Stromal cell of bone marrow (primary cell): ENCODE results near the gene TRIM46.
"Not testable (repeated sequence)": the region's sequence is repeated elsewhere in the genome, so short reads cannot be mapped to it uniquely, and the experiment has no call there.

Experiments used
- DNase-seq: peaks from one replicate; pipeline ENCODE4 v3.0.0-alpha.2; 2012; ENCODE audit warnings: low read depth

The TRIM46 gene

DNA sequence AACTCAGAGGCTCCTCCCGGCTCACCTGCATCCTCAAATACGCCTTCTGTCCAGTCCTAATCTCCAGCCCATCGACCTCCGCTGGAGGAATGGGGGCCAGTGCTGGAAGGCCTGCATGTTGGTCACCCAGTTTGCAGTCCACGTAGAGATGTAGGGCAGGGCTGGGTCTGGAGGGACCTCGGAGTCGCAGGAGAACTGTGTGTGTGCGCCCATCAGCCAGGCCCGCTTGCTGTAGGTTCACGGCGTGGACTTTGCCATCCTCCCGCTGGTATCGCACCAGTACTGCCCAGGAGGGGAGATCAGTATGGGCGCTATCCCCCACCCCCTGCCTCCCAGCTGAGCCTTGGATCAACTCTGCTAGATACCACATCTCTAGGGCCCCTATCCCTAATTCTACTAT, 31.4 kb downstream of the TRIM46 start:
- no peak for DNase-seq

DNA sequence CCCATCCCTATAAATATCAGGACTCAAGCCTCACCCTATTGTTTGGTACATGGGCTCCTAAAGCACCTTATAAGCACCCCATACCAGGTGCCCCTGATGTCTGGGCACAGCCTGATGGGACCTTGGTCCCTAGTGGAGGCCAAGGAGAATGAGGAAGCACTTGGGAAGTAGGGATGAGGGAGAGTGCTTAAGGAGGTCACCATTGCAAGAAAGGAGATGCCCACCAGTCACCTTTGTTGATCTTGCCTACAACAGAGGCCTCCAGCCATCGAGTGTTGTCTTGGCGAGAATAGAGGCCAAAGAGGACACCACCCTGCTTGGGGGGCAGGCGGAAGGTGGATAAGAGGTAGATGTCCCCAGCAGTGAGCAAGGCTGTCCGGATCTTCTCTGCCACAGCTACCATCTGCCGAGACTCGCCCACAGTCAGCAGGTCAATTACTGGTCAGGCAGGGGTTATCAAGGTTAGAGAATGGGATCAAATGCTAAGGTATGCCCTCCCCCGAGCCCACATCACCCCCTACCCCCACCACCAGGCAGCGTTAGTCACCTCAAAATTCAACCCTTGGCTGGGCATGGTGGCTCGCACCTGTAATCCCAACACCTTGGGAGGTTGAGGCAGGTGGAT, 32.4 kb downstream of the TRIM46 start:
- no peak for DNase-seq

DNA sequence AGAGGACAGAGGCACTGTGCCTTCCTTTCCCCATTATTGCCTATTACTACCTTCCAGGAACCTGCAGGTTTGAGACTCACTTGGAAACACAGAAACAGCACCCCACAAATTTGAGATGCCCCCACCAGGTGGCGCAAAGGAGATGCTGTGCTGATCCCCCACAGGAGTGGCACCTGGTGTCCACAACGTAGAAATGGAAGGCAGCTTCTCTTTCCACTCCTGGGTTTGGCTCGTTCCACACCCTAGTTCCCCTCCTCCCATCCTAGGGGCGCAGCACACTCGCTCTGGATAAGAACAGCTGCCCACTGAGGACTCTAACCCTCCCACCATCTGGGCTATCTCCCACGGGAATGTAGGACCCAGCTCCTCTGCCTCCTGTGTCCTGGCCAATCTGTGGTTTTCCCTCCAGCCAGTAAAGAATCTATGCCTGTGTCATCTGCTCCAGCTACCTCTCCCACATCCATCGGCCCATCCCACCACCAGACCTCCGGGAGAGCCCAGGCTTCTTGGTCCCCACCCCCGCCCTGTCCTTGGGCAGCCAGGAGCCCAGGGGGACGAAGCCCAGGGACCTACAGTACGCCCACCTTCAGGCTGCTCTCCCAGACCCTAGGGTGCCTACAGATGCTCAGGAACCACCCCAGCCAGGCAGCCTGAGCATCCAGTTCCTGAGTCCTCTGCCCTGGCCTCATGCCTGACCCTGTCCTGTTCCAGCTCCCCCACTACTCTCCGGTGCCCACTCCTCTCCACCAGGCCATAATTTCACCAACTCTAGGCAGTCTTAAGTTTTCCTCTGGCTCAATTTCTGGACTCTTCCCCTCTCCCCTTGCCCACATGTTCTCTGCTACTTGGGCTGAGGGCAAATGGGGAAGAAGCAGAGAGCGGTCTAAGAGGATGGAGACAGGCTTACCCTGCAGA, 33.5 kb downstream of the TRIM46 start:
- peak; percentile 68 for DNase-seq

DNA sequence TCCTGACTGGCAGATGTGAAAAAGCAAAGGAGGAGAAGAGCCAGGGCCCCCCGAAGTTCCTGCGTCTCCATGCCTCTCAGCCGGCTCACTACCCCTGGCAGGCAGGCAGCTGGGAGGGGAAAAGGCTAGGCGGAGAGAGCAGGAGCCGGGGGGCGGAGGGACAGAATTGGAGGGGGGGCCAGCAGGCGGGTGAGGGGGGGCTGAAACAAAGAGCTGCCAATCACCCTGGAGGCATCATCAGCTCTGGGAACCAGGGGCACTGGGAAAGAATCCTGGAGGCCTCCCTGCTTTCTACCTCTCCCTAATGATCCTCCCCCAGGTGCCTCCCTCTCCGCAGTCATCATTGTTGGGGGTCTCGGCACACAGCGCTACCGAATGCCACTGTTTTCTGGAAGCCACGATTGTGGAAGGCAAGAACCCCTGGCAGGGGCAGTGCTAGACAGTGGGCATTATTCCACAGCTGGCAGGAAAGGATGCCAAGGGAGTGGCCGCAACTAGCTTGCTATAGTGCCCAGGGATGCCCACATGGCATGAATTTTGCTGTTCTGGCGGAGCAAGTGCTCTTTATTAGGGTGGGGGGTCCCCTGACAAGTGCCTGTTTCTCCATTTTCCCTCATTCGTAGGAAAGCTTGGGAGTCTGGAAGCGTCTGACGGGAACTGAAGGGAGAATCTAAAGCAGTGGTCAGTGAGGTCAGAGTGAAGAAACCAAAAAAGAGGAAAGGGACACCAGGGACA, 34.3 kb downstream of the TRIM46 start, which contains the start of gene THBS3:
Gene THBS3, minus strand, starts transcription at position 92 of the 735 bp plus-strand sequence. Its CDS starts 21 bp downstream, at position 71.
- DNase-seq = peak; percentile 45

DNA sequence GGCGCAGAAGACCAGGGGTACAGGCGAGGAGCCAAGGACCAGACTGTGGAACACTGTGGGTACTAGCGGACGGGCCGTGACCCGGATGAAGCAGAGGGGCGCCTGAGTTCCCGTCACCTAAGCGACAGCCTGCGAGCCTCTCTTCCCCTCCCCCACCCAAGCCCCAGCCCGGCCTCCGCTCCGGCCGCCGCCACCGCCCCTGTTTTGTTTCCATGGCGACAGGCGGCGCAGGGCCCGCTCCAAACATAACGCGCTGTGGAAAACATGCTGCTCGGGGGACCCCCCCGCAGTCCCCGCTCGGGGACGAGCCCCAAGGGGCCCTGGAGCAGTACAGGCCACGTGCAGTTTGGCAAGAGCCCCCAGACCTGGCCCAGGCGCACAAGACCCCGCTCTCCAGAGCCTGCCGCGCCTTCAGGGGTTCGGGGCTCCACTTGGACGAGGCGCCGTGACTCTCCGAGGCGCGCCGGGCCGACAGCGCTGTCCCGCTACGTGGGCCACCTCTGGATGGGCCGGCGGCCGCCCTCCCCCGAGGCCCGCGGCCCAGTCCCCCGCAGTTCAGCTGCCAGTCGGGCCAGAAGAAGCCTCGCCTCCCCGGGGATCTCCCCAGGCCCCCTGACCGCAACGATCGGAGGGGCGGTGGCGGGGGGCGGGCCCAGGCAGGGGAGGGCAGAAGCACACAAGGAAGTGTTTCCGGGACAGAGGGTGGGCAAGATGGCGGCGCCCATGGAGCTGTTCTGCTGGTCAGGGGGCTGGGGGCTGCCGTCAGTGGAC, 35.1 kb downstream of the TRIM46 start, which contains the start of gene MTX1:
Gene MTX1, plus strand, starts transcription at position 155 of the 771 bp plus-strand sequence. Its CDS starts 110 bp downstream, at position 265.
- peak; percentile 87 for DNase-seq

DNA sequence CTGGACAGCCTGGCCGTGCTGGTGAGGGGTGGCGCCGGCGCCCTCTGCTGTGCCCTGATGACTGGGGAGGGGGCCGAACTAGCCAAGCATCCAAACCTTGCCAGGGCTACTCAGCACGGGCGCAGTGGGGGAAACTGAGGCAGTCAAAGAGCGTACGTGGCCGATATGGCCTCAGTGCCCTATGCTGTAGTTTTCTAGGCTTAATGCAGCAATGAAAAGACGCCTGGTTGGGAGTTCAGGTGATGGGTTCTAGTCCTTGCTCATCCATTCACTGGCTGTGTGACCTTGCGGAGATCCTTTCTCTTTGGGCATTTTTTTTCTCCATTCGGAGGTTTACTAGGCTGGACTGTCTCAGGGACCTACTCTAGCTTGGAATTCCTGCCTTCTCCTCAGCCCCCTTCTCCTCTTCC, 35.7 kb downstream of the TRIM46 start:
- DNase-seq = no peak

DNA sequence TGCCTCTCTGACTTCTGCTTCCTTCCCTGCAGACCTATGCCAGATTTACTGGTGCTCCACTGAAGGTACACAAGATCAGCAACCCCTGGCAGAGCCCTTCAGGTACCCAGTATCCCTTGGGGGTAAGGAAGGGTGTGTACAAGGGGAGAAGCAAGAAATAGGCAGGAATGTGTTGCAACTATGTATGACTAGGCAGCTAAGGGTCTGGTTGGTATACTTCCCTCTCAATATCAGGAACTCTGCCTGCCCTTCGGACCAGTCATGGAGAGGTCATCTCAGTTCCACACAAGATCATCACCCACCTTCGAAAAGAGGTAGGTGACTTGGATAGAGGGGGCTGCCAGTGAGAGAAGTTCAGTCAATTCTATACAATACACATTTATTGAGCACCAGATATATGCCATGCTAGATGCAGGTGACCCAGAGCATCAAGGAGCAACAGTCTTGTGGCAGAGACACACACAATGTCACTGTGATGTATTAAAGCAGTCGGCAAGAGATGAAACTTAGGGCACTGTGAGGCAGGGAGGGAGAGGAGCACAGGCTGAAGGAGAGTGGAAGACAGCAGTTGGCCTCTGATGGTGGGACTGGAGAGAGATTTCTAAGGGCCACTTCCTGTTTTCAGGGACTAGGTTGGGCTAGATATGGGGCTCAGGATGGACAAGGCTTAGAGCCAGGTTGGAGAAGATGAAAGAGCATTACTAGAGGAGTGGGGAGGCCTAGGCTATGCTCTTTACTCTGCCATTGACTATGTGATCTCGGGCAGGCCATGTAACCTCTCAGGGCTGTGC, 36.9 kb downstream of the TRIM46 start:
- DNase-seq = no peak

DNA sequence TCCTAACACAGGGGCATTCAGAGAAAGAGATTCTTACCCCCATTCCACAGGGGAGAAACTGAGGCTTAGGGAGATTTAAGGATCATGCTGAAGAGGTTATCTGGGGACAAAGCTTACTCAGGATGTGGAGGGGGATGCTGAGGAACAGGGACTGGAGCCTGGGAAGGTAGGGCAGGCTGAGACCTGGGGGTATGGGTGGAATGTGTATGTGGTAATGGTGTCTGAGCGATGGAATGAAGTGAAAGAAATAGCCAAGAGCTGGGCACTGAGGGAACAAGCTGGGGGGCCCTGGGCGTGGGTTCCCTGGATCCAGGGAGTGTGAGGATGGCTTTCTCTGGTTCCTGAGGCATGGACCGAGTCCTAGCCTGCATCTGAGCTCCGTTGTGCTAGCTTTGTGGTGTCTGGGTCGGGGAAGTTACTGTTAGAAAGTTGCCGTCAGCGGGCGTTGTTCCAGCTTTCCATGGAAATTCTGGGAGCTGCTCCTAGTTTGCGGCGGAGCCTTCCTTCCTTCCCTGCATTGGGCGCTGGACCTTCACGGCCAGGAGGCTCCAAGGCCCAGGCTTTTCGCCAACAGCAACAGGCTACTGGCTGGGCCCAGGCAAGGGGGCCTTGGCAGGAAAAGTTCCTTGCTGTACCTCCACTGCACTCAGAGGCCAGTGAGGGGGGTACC, 37.9 kb downstream of the TRIM46 start:
- DNase-seq = not testable (repeated sequence)

DNA sequence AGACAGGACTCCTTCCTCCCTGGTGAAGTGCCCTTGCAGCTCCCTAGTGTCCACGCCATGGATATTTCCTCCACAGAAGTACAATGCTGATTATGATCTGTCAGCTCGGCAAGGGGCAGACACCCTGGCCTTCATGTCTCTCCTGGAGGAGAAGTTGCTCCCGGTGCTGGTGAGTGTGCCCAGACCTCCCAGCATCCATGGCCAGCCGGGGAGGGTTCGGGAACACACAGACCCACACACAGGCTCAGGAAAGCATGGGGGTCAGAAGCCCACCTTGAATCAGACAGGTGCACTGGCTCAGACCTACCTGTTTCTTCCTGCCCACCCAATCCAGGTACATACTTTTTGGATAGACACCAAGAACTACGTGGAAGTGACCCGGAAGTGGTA, 38.4 kb downstream of the TRIM46 start:
- DNase-seq = not testable (repeated sequence)

DNA sequence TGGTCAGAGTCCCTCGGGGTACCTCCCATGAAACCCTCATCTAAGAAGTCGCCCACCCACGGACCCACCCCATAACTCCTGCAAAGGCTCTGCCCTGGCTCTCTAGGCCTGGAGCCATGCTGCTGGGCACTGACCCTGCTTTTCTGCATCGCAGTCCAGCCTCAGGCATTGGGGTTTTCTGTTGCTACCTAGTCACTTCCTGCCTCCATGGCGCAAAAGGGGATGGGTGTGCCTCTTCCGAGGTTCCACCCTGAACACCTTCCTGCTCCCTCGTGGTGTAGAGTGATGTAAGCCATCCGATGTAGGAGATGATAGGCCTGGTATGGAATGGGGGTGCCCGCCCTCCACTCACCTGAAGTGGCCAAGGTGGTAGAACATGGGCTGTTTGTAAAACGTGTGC, 41.1 kb downstream of the TRIM46 start:
- not testable (repeated sequence) for DNase-seq

DNA sequence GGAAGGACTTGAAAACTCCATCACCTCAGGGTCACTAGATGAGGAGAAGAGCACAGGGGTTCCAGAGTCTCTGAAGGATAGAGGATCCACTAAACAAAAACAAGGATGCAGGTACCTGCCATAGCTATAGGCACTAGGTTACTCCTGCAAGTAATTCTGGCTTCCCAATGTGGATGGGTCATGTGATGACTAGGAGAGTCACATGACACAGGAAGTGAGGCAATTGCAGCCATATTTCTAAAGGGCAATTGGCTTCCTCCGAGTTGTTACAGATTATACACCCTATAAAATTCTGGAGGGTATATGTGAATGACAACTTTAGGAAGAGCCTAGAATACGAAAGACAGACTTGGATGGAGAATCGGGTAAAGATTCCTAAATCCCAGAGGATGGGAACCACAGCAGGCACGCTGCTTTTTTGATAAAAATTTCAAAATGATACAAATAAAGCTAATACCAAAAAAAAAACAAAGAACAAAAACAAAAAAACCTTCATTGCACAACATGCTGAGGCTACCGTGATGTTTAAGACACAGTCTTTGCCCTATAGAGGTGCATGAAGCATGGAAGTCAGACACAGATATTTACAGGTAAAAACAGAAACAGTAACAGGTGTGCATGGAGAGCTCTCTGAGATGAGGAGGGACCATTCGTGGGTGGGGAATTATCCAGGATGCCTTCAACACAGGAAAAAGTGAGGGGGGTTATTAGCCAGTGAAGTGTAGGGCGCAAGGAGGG, 45.4 kb downstream of the TRIM46 start:
- peak; percentile 48 for DNase-seq

DNA sequence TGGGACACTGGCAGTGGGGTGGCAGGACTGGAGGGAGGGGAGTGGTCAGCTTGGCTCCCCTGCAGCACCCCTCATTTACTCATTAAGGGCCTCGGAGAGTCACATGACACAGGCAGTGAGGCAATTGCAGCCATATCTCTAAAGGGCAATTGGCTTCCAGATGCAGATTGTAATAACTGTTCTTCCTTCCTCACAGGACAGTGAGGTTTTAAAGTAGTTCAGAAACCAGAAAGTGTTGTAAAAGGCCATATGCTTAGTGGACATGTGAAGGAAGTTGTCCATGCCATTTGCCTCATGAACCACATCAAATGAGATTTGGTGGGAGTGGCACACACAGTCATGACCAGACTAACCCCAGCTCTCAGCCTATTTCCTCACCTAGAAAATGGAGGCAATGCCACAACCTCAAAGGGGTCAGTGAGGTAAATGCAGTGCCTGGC, 46.0 kb downstream of the TRIM46 start:
- DNase-seq = no peak

DNA sequence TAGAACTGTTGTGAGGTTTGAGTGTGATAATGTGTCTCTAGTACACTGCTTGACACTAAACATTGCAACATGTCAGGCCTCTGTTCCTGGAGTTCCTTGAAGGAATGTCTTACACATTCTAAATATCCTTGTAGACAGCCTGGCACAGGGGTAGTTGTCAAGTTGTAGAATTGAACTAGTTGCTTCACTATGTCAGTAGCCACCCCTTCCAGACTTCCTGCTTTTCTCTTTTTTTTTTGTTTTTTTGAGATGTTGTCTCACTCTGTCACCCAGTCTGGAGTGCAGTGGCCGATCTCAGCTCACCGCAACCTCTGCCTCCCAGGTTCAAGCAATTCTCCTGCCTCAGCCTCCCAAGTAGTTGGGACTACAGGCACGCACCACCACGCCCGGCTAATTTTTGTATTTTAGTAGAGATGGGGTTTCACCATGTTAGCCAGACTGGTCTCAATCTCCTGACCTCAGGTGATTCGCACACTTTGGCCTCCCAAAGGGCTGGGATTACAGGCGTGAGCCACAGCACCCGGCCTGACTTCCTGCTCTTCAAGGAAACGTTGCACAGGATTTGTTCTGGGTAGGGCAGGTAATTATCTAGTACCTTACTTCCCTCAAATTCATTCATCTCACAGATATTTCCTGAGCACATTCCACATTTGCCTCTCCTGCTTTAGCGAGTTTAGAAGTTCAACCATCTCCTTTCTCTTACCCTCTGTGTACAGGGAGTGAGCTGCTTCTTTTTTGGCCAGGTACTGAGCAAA, 46.7 kb downstream of the TRIM46 start:
- not testable (repeated sequence) for DNase-seq

DNA sequence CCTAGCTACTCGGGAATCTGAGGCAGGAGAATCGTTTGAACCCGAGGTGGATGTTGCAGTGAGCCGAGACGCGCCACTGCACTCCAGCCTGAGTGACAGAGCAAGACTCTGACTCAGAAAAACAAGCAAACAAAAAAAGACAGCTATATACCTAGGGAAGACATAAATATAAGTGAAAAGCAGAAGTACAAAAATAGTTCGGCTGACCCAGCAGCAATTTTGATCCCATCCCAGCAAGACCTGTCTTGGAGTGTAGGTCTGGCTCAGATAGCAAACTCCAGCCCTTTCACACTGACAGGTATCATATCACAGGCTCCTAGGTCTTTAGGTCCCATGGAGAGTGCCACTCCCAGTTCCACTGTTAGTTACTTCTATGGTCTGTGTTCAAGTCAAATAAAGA, 49.4 kb downstream of the TRIM46 start:
- no peak for DNase-seq

DNA sequence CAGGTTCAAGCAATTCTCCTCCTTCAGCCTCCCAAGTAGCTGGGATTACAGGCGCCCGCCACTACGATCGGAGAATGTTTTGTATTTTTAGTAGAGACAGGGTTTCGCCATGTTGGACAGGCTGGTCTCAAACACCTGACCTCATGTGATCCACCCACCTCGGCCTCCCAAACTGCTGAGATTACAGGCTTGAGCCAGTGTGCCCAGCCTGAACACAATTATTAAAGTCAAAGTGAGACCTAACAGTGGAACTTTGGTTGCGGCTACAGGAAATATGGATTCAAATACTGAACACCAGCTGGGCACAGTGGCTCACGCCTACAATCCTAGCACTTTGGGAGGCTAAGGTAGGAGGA, 51.7 kb downstream of the TRIM46 start:
- not testable (repeated sequence) for DNase-seq

DNA sequence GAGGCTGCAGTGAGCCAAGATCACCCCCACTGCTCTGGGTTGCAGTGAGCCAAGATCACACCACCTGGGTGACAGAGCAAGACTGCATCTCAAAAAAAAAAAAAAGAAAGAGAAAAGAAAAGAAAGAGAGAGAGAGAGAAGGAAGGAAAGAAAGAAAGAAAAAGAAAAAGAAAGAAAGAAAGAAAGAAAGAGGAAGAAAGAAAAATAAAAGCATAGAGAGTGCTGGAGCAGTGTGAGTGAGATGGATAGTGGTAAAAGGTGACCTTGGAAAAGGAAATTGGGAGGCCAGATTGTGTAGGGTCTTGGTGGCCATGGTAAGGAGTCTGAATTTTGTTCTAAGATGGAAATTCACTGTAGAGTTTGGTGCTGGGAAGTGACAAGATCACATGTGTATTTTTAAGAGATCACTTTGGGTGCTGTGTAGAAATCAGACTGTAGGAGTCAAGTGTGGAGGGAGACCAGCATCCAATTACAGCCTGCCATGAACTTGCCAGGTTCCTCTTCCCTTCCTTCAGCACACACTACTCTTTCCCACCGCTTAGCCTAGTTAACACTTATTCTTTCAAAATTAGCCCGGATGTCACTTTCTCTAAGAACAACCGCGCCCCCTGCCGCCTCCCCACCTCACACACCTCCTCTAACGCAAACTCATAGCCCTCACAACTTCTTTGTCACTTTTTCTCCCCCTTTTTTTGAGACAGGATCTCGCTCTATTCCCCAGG, 52.7 kb downstream of the TRIM46 start:
- DNase-seq = peak; percentile 57

DNA sequence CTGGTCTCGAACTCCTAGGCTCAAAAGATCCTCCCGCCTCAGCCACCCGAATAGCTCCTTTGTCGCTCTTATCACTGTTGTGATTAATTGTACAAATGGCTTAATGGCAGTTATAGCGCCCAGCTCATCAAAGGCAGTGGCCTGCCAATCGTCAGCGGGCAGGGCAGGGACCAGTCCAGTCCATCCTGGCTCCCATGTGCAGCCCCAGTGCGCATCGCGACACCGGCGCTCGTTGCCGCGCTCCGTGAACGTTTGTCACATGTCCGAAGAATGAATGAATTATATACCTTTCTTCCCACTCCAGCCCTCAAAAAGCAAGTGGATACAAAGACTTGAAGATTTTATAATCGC, 53.2 kb downstream of the TRIM46 start:
- DNase-seq = peak; percentile 13
